Muscle of leg (tissue), 11 donors: Measurements from ENCODE around the gene SPATA31D4. TPM values are rescaled to one million over a fixed set of nuclear protein-coding genes. Genes with fewer than 3 reads are reported as not detected.

Experiments used
- DNase-seq: peaks from one replicate; pipeline ENCODE4 v3.0.0; 2013
- H3K27ac ChIP-seq: one replicate; pipeline ENCODE4 v1.5.1; 2013; ENCODE audit warnings: mild to moderate bottlenecking, low read length, control low read depth
- H3K27me3 ChIP-seq: one replicate; pipeline ENCODE4 v1.6.1; 2013; ENCODE audit warnings: low read length; ENCODE audit not compliant: control insufficient read depth, insufficient read depth
- H3K36me3 ChIP-seq: one replicate; pipeline ENCODE4 v1.6.1; 2013; ENCODE audit warnings: low read length; ENCODE audit not compliant: control insufficient read depth, insufficient read depth
- H3K4me1 ChIP-seq: one replicate; pipeline ENCODE4 v1.6.1; 2013; ENCODE audit warnings: low read length; ENCODE audit not compliant: control insufficient read depth, insufficient read depth
- H3K4me3 ChIP-seq: one replicate; pipeline ENCODE4 v1.5.1; 2013; ENCODE audit warnings: low read length, control low read depth
- H3K9me3 ChIP-seq: replicated peaks from 2 replicates; pipeline ENCODE4 v1.6.1; 2013; ENCODE audit warnings: low read depth, low read length; ENCODE audit not compliant: control insufficient read depth
- WGBS: methylation state at CpG from one replicate; pipeline ENCODE4 v1.1.5; 2013; ENCODE audit warnings: missing lambda C conversion rate; ENCODE audit not compliant: insufficient coverage; 5-methylcytosine and 5-hydroxymethylcytosine counted together
- polyA plus RNA-seq, 8 donors: library from polyadenylated mRNA; unstranded; fragments of 120-200 nt; gene quantifications; one replicate each; pipeline versions ENCODE4 v1.2.1 to v1.2.3, GENCODE V29; 2013; ENCODE audit warnings: inconsistent platforms in 1 of 8, low replicate concordance in 1 of 8; ENCODE audit not compliant: insufficient read length in 8 of 8, insufficient read depth in 1 of 8
- total RNA-seq: library from RNA; stranded (reverse); fragments of 120-200 nt; gene quantifications from one replicate; pipeline ENCODE4 v1.2.4, GENCODE V29; 2013

Gene SPATA31D4
- total and polyA plus RNA-seq, 9 donors, result not detected

DNA sequence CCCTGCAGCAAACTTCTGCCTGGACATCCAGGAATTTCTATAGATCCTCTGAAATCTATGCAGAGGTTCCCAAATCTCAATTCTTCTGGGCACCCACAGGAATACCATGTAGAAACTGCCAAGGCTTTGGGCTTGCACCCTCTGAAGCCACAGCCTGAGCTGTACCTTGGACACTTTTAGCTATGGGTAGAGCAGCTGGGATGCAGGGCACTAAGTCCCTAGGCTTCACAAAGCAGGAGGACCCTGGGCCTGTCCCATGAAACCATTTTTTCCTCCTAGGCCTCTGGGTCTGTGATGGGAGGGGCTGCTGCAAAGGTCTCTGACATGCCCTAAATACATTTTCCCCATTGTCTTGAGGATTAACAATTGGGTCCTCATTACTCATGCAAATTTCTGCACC is 27.4 kb downstream of the SPATA31D4 start:
- Histone ChIP-seq H3K4me1 (no peaks in the 10 kb centered on the region), H3K9me3 (peaks cover 12% of the 10 kb centered on the region), H3K4me3 (no peak overlapping the region), H3K27ac (no peak overlapping the region), H3K36me3 (no peaks in the 10 kb centered on the region), H3K27me3 (no peaks in the 10 kb centered on the region)
- DNase-seq, result no peak

DNA sequence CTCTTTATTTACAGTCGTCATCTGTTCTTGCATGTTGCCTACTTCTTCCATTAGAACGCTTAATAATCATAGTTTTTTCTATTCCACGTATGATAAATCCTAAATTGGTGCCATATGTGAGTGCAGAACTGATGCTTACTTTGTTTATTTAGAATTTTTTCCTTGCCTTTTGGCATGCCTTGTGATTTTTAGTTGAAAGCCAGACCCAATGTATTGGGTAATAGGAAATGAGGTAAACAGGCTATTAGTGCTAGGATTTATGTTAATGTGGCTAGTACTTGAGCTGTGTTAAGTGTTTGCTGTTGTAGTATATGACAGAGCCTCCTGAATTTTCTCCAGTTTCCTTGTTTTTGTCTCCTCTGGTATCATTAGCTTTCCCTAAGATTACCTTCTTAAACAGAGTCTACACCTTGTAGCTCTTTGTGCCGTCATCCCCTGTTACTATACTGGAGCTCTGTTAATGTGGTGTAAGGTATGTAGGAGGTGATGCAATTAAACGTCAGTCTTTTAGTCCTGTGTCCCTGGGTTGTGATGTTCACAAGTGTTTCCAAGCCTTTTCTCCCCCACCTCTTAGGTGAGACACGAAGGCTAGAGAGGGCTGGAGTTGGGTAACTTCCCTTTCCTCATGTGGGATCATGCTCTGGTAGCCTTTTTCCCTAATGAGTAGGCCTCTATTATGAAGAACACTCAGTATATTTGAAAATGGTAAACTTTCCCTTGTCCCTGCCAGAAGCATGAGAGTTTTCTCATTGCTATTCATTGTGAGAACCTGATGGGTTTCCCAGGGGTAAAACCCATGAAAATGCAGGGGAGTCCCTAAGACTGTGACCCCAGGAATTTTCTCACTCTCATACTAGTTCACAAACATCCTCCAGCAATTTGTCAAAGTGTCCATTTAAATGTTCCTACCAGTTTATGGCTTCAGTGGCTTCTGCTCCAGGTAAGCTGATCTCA is 36.3 kb downstream of the SPATA31D4 start:
- no peaks in the 10 kb centered on the region for H3K4me1 ChIP-seq
- no CpG with 5 or more reads among the region's 6 CpGs for WGBS
- no peaks in the 10 kb centered on the region for H3K9me3 ChIP-seq
- no peak overlapping the region for H3K27ac ChIP-seq
- H3K36me3 ChIP-seq, result no peaks in the 10 kb centered on the region
- no peak for DNase-seq
- H3K4me3 ChIP-seq, result no peak overlapping the region
- H3K27me3 ChIP-seq, result no peaks in the 10 kb centered on the region

DNA sequence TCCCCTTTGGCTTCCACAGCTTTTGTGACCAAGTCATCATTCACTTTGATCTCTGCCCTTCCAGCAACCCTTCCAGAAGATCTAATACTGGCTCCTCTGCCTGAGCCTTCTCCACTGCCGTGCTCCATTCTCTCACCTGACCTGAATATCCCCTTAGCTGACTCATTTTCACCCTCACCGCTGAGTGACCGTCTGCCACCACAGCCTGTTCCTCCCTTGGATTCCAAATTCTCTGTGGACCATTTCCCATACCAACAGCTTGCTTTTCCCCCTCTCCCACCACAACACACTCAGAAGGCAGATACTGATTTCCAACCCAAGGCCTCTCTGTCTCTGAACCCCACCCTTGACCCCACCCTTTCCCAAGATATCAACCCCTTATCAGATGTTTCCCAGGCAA is 39.8 kb downstream of the SPATA31D4 start:
- Histone ChIP-seq H3K27me3 (no peaks in the 10 kb centered on the region), H3K27ac (no peak overlapping the region), H3K36me3 (no peaks in the 10 kb centered on the region), H3K9me3 (no peaks in the 10 kb centered on the region), H3K4me1 (no peaks in the 10 kb centered on the region), H3K4me3 (no peak overlapping the region)
- WGBS, result 97% methylated on average over 3 of the region's 3 CpGs
- no peak for DNase-seq

DNA sequence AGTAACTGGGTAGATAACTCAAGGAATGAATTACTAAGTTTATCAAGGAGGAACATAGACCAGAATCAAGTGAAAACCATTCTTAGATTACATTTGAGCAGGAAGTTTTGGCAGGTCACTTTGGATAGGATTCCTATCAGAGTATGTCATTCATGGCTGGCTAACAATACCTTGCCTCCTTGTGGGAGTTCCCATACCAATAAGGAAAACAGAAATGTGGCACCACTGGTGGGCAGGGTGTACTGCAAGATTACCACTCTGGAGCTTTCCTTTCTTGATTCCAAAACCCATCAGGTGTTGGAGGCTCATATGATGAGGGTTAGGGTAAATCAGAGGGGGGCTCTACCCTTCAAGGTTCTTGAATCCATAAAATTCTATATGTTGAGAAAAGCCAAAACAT is 41.7 kb downstream of the SPATA31D4 start:
- Histone ChIP-seq H3K36me3 (no peaks in the 10 kb centered on the region), H3K4me1 (no peaks in the 10 kb centered on the region), H3K27me3 (no peaks in the 10 kb centered on the region), H3K27ac (no peak overlapping the region), H3K9me3 (peaks cover 5% of the 10 kb centered on the region), H3K4me3 (no peak overlapping the region)
- DNase-seq, result no peak

DNA sequence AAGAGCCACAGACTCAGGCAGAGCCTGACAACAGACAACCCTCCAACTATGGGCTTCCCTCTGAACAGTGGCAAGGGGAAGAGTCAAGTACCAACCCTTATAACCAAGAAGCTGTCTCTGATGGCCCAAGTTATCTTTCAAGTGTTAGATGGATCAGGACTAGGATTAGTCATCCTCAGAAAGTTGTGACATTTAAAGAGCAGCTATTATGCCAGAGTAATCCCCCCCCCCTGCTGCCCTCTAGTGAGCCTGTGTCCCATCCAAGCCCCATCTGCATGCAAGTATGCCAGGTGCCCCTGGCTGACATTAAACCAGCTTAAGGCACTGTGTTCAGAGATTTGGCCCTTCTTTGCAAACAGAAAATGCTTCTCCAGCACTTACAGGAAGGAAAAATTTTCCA is 43.5 kb downstream of the SPATA31D4 start:
- Histone ChIP-seq H3K27ac (no peak overlapping the region), H3K4me1 (no peaks in the 10 kb centered on the region), H3K4me3 (no peak overlapping the region), H3K9me3 (peaks cover 5% of the 10 kb centered on the region), H3K36me3 (no peaks in the 10 kb centered on the region), H3K27me3 (no peaks in the 10 kb centered on the region)
- DNase-seq, result no peak

DNA sequence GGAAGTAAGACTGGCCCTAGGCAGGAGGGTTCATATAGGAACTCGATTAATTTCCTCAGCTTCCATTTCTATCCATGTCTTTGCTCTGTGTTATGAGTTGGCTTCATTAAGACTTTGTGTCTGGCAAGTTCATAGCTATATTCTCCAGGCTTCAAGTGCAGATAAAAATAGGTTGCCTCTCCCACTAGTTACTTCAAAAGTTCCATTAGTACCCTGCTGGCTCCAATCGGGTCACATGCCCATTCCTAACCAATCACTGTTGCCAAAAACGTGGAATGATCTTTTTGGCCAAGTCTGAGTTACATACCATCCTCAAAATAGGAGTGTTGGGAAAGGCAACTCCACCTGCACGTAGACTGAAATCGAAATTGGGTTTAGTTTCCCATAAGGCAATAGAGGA is 46.5 kb downstream of the SPATA31D4 start:
- no peaks in the 10 kb centered on the region for H3K36me3 ChIP-seq
- H3K9me3 ChIP-seq, result peaks cover 5% of the 10 kb centered on the region
- no peak overlapping the region for H3K27ac ChIP-seq
- DNase-seq, result no peak
- H3K27me3 ChIP-seq, result no peaks in the 10 kb centered on the region
- no peaks in the 10 kb centered on the region for H3K4me1 ChIP-seq
- no CpG with 5 or more reads among the region's 5 CpGs for WGBS
- no peak overlapping the region for H3K4me3 ChIP-seq

DNA sequence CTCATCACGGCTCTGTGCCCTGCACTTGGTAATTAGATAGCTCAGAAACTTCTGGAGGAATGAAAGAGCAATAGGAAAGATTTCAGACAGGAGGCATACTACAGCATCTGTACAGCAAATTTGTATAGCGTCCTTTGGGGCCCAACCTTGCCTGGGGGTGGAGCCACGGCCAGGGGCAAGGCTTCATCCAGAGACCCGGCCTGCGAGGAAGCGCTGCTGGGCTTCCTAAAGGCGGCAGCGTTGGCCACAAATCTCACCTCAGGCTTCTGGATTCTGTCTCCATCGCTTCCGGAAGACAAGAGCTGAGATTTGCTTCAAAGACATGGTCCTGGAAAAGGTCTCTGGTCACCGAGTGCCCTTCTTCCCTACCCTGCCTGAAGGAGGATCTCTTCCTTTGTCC is 48.1 kb downstream of the SPATA31D4 start:
- Histone ChIP-seq H3K36me3 (no peaks in the 10 kb centered on the region), H3K27me3 (no peaks in the 10 kb centered on the region), H3K27ac (no peak overlapping the region), H3K9me3 (peaks cover 5% of the 10 kb centered on the region), H3K4me1 (no peaks in the 10 kb centered on the region), H3K4me3 (no peak overlapping the region)
- 87% methylated on average over 11 of the region's 11 CpGs for WGBS
- DNase-seq, result no peak

DNA sequence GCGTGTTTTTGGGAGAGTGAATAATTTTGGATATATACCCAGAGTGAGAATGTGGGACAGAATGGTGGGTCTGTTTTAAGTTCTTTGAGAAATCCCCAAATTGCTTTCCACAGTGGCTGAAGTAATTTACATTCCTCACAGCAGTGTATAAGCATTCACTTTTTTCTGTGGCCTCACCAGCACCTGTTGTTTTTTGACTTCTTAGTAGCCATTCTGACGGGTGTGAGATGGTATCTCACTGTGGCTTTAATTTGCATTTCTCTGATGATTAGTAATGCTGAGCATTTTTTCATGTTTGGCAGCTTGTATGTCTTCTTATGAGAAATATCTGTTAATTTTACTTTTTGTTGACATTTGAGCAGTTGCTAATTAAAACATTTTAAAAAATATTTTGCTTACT is 51.0 kb downstream of the SPATA31D4 start:
- no peak overlapping the region for H3K27ac ChIP-seq
- DNase-seq, result no peak
- peaks cover under 1% of the 10 kb centered on the region for H3K9me3 ChIP-seq
- no peaks in the 10 kb centered on the region for H3K27me3 ChIP-seq
- no peaks in the 10 kb centered on the region for H3K36me3 ChIP-seq
- H3K4me1 ChIP-seq, result no peaks in the 10 kb centered on the region
- 100% methylated on average over 1 of the region's 2 CpGs for WGBS
- H3K4me3 ChIP-seq, result no peak overlapping the region

DNA sequence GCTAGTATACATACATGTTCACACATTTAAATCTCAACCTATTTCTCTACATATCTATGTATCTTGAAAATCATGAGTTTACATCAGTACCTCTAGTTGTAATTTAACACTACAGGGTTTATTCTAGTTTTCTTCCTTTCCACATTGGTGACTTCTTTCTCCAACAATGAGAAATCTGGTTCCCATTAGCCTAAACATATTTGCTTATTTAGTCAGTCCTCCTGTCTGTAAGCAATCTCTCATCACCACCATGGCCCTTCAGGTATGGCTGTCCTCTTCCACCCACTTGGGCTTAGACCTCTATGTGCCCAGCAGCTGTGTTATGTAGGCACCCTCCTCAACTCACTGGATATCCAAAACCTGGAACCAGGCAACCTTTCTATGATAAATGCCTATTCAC is 52.3 kb downstream of the SPATA31D4 start:
- Histone ChIP-seq H3K9me3 (no peaks in the 10 kb centered on the region), H3K4me3 (no peak overlapping the region), H3K27me3 (no peaks in the 10 kb centered on the region), H3K27ac (no peak overlapping the region), H3K36me3 (no peaks in the 10 kb centered on the region), H3K4me1 (no peaks in the 10 kb centered on the region)
- no peak for DNase-seq

DNA sequence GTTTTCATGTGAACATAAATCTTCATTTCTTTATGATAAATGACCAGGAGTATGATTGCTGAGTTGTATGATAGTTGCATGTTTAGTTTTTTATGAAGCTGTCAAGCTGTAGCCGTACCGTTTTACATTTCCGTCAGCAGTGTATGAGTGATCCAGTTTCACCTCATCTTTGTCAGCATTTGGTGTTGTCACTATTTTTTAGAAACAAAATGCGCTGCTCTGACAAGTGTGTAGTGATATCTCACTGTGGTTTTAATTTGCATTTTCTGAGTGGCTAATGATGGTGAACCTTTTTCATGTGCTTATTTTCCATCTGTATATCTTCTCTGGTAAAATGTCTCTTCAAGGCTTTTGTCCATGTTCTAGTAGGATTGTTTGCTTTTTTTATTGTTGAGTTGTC is 53.7 kb downstream of the SPATA31D4 start:
- H3K27me3 ChIP-seq, result no peaks in the 10 kb centered on the region
- H3K36me3 ChIP-seq, result no peaks in the 10 kb centered on the region
- DNase-seq, result no peak
- no peak overlapping the region for H3K4me3 ChIP-seq
- no peaks in the 10 kb centered on the region for H3K9me3 ChIP-seq
- H3K27ac ChIP-seq, result no peak overlapping the region
- H3K4me1 ChIP-seq, result no peaks in the 10 kb centered on the region
- WGBS, result 80% methylated on average over 1 of the region's 4 CpGs
